Pancreas (tissue), 10 donors: Measurements from ENCODE around the gene MMS22L. TPM values are rescaled to one million over a fixed set of nuclear protein-coding genes. Genes with fewer than 3 reads are reported as not detected.

Source experiments
- ATAC-seq, 4 donors: fragments of 200-7000 bp; cut with Tn5 transposase; one replicate each; pipeline versions ENCODE4 v1.8.0 to v1.9.1; 2020; ENCODE audit warnings: mild to moderate bottlenecking in 4 of 4, moderate library complexity in 4 of 4
- DNase-seq, 6 donors: peaks; one replicate each; pipeline ENCODE4 v3.0.0-alpha.2; 2020
- FAIRE-seq: peaks from 2 replicates; lab custom pipeline; 2012; peaks lifted over from hg19 to GRCh38; lab: Jason Lieb, UNC
- H3K27ac ChIP-seq, 4 donors: fragments of 200-600 bp; sonication (generic); 1 replicate in 3 of 4; 2 replicates in 1 of 4; pipeline versions ENCODE4 v1.5.0 to v1.8.0; 2020
- H3K27me3 ChIP-seq, 4 donors: fragments of 200-600 bp; one replicate each; pipeline ENCODE4 v1.8.0; 2021
- H3K36me3 ChIP-seq, 3 donors: fragments of 200-600 bp; sonication (generic) in 1 of 3; one replicate each; pipeline versions ENCODE4 v1.5.0 to v1.8.0; 2020 to 2021
- H3K4me1 ChIP-seq, 3 donors: fragments of 200-600 bp; one replicate each; pipeline ENCODE4 v1.8.0; 2021
- H3K4me3 ChIP-seq, 4 donors: fragments of 200-600 bp; sonication (generic) in 2 of 4; one replicate each; pipeline versions ENCODE4 v1.5.0 to v1.8.0; 2020 to 2021
- H3K9me3 ChIP-seq, 4 donors: fragments of 200-600 bp; one replicate each; pipeline ENCODE4 v1.8.0; 2021
- WGBS, 2 donors: extraction: QIAGEN DNeasy Blood & Tissue Kit; methylation state at CpG; one replicate each; pipeline ENCODE4 v1.1.7; 2013; 5-methylcytosine and 5-hydroxymethylcytosine counted together
- intact Hi-C, 3 donors: fragments of 100-400 bp; cut with DNase I; formaldehyde crosslinking; loops; one replicate each; pipeline versions ENCODE4 v1.11.1 to v1.14.2; 2022
- polyA plus RNA-seq, 2 donors: library from polyadenylated mRNA; stranded (reverse); fragments of 200-250 nt; gene quantifications; one replicate each; pipeline ENCODE4 v1.2.3, GENCODE V29; 2013
- total RNA-seq, 6 donors: library from RNA; stranded (reverse); fragmentation: NEBNext Ultra II Directional in 4 of 6; extraction: Animal tissue kit (Norgen Biotek cat#: 25700) in 4 of 6; gene quantifications; one replicate each; pipeline versions ENCODE4 v1.2.1 to v1.2.4, GENCODE V29; 2021 to 2023
- TF ChIP-seq, protein P1 (sequence below), 4 donors: fragments of 200-600 bp; sonication (generic) in 3 of 4; IDR thresholded peaks; one replicate each; pipeline versions ENCODE4 v1.5.0 to v1.8.0; 2021; ENCODE audit warnings: antibody characterized with exemption in 4 of 4
- donor health status: healthy with polysubstance abuse.
- donor health status: DM: no; HTN: no; CAD: no; lungs with moderate emphysema.
- donor health status: DM: no; HTN: no; CAD: no.
- donor health status: control.
- donor health status: control.
- donor health status: Bipolar disorder and iron deficiency.
- donor health status: DM: yes; HTN: yes; CAD: no.
- donor health status: DM: no; HTN: no; CAD: no.
- donor health status: DM: no; HTN: no; CAD: no.
- donor health status: DM: yes; HTN: yes; CAD: no.

Gene MMS22L
- total and polyA plus RNA-seq, 8 donors = 0.84 to 5.0 (median 2.9) TPM

GRCh38 chr6:97306544-97307320 is 23.7 kb upstream of the MMS22L start:
- intact Hi-C loops = no loop called here
- no peak for FAIRE-seq
- TF ChIP-seq, protein P1, sequence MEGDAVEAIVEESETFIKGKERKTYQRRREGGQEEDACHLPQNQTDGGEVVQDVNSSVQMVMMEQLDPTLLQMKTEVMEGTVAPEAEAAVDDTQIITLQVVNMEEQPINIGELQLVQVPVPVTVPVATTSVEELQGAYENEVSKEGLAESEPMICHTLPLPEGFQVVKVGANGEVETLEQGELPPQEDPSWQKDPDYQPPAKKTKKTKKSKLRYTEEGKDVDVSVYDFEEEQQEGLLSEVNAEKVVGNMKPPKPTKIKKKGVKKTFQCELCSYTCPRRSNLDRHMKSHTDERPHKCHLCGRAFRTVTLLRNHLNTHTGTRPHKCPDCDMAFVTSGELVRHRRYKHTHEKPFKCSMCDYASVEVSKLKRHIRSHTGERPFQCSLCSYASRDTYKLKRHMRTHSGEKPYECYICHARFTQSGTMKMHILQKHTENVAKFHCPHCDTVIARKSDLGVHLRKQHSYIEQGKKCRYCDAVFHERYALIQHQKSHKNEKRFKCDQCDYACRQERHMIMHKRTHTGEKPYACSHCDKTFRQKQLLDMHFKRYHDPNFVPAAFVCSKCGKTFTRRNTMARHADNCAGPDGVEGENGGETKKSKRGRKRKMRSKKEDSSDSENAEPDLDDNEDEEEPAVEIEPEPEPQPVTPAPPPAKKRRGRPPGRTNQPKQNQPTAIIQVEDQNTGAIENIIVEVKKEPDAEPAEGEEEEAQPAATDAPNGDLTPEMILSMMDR (IDR thresholded peaks at IDR 0.05) = no peak

DNA sequence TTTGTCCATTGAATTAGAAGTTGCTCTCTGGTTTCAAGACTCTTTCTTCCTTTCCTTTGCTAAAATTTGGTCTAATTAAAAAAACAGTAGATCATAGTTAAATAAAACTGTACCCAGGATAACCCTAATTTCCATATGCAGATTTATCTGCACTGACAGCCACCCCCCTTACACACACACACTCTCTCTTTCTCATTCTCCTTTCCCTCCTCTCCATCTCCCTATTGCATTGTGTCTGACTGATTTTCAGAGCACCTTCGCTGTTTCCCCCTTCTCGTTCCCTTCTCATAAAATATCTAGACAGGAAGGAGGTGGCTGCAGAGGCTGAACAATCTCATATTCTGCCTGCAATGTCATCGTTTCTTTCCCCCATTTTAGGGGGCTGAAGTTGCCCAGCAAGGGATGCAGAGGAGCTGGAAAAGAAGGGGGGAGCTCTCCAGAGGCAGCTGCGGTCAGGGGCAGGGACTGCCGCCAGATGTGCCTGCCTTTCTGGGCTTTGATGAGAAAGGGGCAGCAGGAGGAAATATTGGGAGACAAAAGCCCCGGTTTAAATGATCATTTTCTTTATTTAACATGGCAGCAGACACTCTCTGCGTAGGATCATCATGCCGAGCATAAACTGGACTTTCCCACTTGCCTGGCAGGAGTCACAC is 22.5 kb upstream of the MMS22L start:
- no peaks in the 10 kb centered on the region for H3K9me3 ChIP-seq
- H3K4me3 ChIP-seq = no peak overlapping the region
- H3K27ac ChIP-seq = no peak overlapping the region
- WGBS, 2 donors = 42 to 43% methylated on average over 8 of the region's 8 CpGs
- TF ChIP-seq, protein P1 (IDR thresholded peaks at IDR 0.05) = no peak
- no peaks in the 10 kb centered on the region for H3K4me1 ChIP-seq
- intact Hi-C loops = no loop called here
- FAIRE-seq (no peak), ATAC-seq (no peak), DNase-seq (no peak)
- H3K36me3 ChIP-seq = no peaks in the 10 kb centered on the region
- H3K27me3 ChIP-seq = no peaks in the 10 kb centered on the region

More at GRCh38 chr6:97306544-97307320, 23.7 kb upstream of the MMS22L start:
- no peaks in the 10 kb centered on the region for H3K9me3 ChIP-seq
- H3K4me1 ChIP-seq = no peaks in the 10 kb centered on the region
- WGBS, 2 donors = 51 to 59% methylated on average over 1 of the region's 1 CpG
- H3K27ac ChIP-seq = no peak overlapping the region
- ATAC-seq = no peak
- no peak for DNase-seq
- H3K27me3 ChIP-seq = no peaks in the 10 kb centered on the region
- H3K36me3 ChIP-seq = no peaks in the 10 kb centered on the region
- no peak overlapping the region for H3K4me3 ChIP-seq

- intact Hi-C loops = no loop called here
- H3K4me1 ChIP-seq = no peaks in the 10 kb centered on the region
- no peaks in the 10 kb centered on the region for H3K9me3 ChIP-seq
- H3K36me3 ChIP-seq = no peaks in the 10 kb centered on the region
- H3K4me3 ChIP-seq = no peak overlapping the region
- no peaks in the 10 kb centered on the region for H3K27me3 ChIP-seq
- H3K27ac ChIP-seq = no peak overlapping the region
- FAIRE-seq (no peak), DNase-seq (no peak), ATAC-seq (no peak)
- TF ChIP-seq, protein P1 (IDR thresholded peaks at IDR 0.05) = no peak
- 69 to 83% methylated on average over 2 of the region's 2 CpGs for WGBS, 2 donors
These were observed 21.7 kb upstream of the MMS22L start for GRCh38 chr6:97304701-97305100.

- Histone ChIP-seq H3K4me3 (no peak overlapping the region), H3K36me3 (no peaks in the 10 kb centered on the region), H3K27ac (no peak overlapping the region), H3K4me1 (no peaks in the 10 kb centered on the region), H3K27me3 (no peaks in the 10 kb centered on the region), H3K9me3 (no peaks in the 10 kb centered on the region)
- intact Hi-C loops = no loop called here
- WGBS, 2 donors = 34 to 60% methylated on average over 3 of the region's 3 CpGs
- DNase-seq = no peak
- ATAC-seq = no peak
- TF ChIP-seq, protein P1 (IDR thresholded peaks at IDR 0.05) = no peak
- FAIRE-seq = no peak
These were observed 11.4 kb upstream of the MMS22L start for GRCh38 chr6:97294451-97294850.
